Spleen (tissue), 7 donors: Measurements from ENCODE around the gene TMEM233.

Source experiments
- POLR2AphosphoS5 ChIP-seq, 3 donors: sonication (generic); formaldehyde crosslinking; IDR thresholded peaks; one replicate each; pipeline ENCODE4 v1.5.1; 2017; ENCODE audit warnings: antibody characterized with exemption in 3 of 3
- TF ChIP-seq, protein P1 (sequence below), 11 experiments: fragments of 200-600 bp in 7 of 11; fragments of 450-650 bp in 4 of 11; sonication (generic) in 4 of 11; IDR thresholded peaks in 8 of 11; conservative IDR thresholded peaks in 3 of 11; 1 replicate in 7 of 11; 2 replicates in 4 of 11; pipeline versions ENCODE4 v1.4.0 to v1.8.0; 2016 to 2021; ENCODE audit warnings: antibody characterized with exemption in 11 of 11, inconsistent platforms in 4 of 11, mild to moderate bottlenecking in 1 of 11
- donor health status: DM: no; HTN: no; CAD: no; lungs with moderate emphysema.
- donor health status: DM: no; HTN: no; CAD: no.
- donor health status: DM: no; HTN: no; CAD: no.

- TF ChIP-seq, protein P1, sequence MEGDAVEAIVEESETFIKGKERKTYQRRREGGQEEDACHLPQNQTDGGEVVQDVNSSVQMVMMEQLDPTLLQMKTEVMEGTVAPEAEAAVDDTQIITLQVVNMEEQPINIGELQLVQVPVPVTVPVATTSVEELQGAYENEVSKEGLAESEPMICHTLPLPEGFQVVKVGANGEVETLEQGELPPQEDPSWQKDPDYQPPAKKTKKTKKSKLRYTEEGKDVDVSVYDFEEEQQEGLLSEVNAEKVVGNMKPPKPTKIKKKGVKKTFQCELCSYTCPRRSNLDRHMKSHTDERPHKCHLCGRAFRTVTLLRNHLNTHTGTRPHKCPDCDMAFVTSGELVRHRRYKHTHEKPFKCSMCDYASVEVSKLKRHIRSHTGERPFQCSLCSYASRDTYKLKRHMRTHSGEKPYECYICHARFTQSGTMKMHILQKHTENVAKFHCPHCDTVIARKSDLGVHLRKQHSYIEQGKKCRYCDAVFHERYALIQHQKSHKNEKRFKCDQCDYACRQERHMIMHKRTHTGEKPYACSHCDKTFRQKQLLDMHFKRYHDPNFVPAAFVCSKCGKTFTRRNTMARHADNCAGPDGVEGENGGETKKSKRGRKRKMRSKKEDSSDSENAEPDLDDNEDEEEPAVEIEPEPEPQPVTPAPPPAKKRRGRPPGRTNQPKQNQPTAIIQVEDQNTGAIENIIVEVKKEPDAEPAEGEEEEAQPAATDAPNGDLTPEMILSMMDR (IDR thresholded peaks at IDR 0.05 in 8 of 11, conservative IDR thresholded peaks at IDR 0.05 in 3 of 11): no peak
- no peak for TF ChIP-seq POLR2AphosphoS5 (IDR thresholded peaks at IDR 0.05)
Measured at GRCh38 chr12:119687879-119688278, 94.3 kb downstream of the TMEM233 start.
